Mammary epithelial cell (primary cell): Measurements from ENCODE around the gene NID1.

Experiments used
- EZH2 ChIP-seq: IDR thresholded peaks from 2 replicates; pipeline ENCODE4 v1.6.1; 2012; ENCODE audit warnings: low read length, inconsistent platforms, borderline replicate concordance
- TF ChIP-seq, protein P1 (sequence below), 2 donors: IDR thresholded peaks in 1 of 2; conservative IDR thresholded peaks in 1 of 2; 2 replicates each; pipeline ENCODE4 v1.5.1; 2011 to 2012; ENCODE audit warnings: inconsistent platforms in 2 of 2, low read length in 2 of 2, mild to moderate bottlenecking in 2 of 2, control low read depth in 1 of 2, low read depth in 1 of 2; ENCODE audit not compliant: insufficient read depth in 1 of 2; ENCODE audit errors: extremely low read depth in 1 of 2

DNA sequence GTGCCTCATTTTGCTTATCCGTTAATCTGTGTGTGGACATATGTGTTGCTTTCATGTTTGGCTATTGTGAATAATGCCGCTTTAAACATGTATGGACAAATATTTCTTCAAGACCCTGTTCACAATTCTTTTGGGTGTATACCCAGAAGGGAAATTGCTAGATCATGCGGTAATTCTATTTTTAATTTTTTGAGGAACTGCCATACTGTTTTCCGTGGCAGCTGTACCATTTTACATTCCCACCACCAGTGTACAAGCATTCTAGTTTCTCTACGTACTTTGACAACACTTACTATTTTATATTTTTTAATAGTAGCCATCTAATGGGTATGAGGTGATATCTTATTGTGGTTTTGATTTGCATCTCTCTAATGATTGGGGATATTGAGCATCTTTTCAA is 7.1 kb upstream of the NID1 start:
- TF ChIP-seq, protein P1, sequence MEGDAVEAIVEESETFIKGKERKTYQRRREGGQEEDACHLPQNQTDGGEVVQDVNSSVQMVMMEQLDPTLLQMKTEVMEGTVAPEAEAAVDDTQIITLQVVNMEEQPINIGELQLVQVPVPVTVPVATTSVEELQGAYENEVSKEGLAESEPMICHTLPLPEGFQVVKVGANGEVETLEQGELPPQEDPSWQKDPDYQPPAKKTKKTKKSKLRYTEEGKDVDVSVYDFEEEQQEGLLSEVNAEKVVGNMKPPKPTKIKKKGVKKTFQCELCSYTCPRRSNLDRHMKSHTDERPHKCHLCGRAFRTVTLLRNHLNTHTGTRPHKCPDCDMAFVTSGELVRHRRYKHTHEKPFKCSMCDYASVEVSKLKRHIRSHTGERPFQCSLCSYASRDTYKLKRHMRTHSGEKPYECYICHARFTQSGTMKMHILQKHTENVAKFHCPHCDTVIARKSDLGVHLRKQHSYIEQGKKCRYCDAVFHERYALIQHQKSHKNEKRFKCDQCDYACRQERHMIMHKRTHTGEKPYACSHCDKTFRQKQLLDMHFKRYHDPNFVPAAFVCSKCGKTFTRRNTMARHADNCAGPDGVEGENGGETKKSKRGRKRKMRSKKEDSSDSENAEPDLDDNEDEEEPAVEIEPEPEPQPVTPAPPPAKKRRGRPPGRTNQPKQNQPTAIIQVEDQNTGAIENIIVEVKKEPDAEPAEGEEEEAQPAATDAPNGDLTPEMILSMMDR (conservative IDR thresholded peaks at IDR 0.05 in 1 of 2, IDR thresholded peaks at IDR 0.05 in 1 of 2; ENCODE audit: extremely low read depth in 1 of 2, insufficient read depth in 1 of 2, low read depth in 1 of 2, low read length in 2 of 2): no peak
- TF ChIP-seq EZH2: no peak
